Upper lobe of left lung (tissue), 6 donors: Measurements from ENCODE around the gene CTCF. TPM values are rescaled to one million over a fixed set of nuclear protein-coding genes. Genes with fewer than 3 reads are reported as not detected.

ENCODE experiments used
- ATAC-seq, 2 donors: fragments of 200-7000 bp; cut with Tn5 transposase; one replicate each; pipeline ENCODE4 v1.9.1; 2022; ENCODE audit warnings: mild to moderate bottlenecking in 2 of 2, moderate library complexity in 2 of 2; ENCODE audit not compliant: low FRiP score in 2 of 2
- DNase-seq, 2 donors: peaks; one replicate each; pipeline ENCODE4 v3.0.0-alpha.2; 2019 to 2020
- H3K27ac ChIP-seq, 4 donors: fragments of 200-600 bp; sonication (generic); one replicate each; pipeline ENCODE4 v1.5.1; 2016 to 2019
- H3K27me3 ChIP-seq, 4 donors: fragments of 200-600 bp; sonication (generic); one replicate each; pipeline ENCODE4 v1.5.1; 2017 to 2019
- H3K36me3 ChIP-seq, 4 donors: fragments of 200-600 bp; sonication (generic); one replicate each; pipeline ENCODE4 v1.5.1; 2016 to 2019
- H3K4me1 ChIP-seq, 4 donors: fragments of 200-600 bp; sonication (generic); one replicate each; pipeline ENCODE4 v1.5.1; 2018 to 2019
- H3K4me3 ChIP-seq, 4 donors: fragments of 200-600 bp; sonication (generic); one replicate each; pipeline ENCODE4 v1.5.1; 2017 to 2019; ENCODE audit warnings: mild to moderate bottlenecking in 2 of 4, moderate library complexity in 1 of 4
- H3K9me3 ChIP-seq, 4 donors: fragments of 200-600 bp; sonication (generic); one replicate each; pipeline ENCODE4 v1.5.1; 2018 to 2019
- EP300 ChIP-seq, 4 donors: sonication (generic); formaldehyde crosslinking; IDR thresholded peaks; one replicate each; pipeline ENCODE4 v1.5.1; 2017; ENCODE audit warnings: antibody characterized with exemption in 4 of 4, control low read depth in 2 of 4
- POLR2A ChIP-seq, 4 donors: fragments of 450-650 bp; IDR thresholded peaks; one replicate each; pipeline ENCODE4 v1.5.1; 2016 to 2017; ENCODE audit warnings: antibody characterized with exemption in 4 of 4, mild to moderate bottlenecking in 2 of 4
- POLR2AphosphoS5 ChIP-seq, 2 donors: sonication (generic); formaldehyde crosslinking; IDR thresholded peaks; one replicate each; pipeline ENCODE4 v1.5.1; 2017; ENCODE audit warnings: antibody characterized with exemption in 2 of 2
- WGBS, 2 donors: methylation state at CpG; one replicate each; pipeline ENCODE4 v1.1.5; 2017 to 2018; 5-methylcytosine and 5-hydroxymethylcytosine counted together
- total RNA-seq, 6 donors: library from RNA; depleted of rRNA in 4 of 6; stranded (reverse); fragments of >200 nt in 4 of 6; gene quantifications; one replicate each; pipeline versions ENCODE4 v1.1.0 to v1.2.1, GENCODE V29; 2016 to 2021
- TF ChIP-seq, protein P1 (sequence below), 6 experiments: fragments of 450-650 bp in 4 of 6; fragments of 200-600 bp in 2 of 6; sonication (generic) in 2 of 6; IDR thresholded peaks; one replicate each; pipeline ENCODE4 v1.5.1; 2016 to 2019; ENCODE audit warnings: antibody characterized with exemption in 6 of 6
- donor health status: DM: no; HTN: no; CAD: no; lungs with moderate emphysema.
- donor health status: DM: no; HTN: yes; CAD: no; lungs with severe emphysema.

The CTCF gene
- total RNA-seq, 6 donors from 2014 or later = 29.7 to 42.6 (median 34.2) TPM

DNA sequence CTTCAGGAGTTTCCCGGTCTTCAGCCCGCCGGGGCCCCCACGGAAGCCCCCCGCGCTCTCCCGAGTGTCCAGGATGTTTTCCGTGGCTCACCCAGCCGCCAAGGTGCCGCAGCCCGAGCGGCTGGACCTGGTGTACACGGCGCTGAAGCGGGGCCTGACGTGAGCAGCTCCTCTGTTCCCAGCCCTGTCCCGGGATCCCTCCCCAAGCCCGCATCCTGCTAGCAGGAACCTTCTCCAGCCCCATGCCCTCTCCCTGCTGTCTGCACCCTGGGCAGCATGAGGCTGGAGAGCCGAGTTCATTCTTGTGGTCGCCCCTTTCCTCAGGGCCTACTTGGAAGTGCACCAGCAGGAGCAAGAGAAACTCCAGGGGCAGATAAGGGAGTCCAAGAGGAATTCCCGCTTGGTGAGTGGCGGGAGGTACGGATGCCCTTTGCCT lies 23.6 kb upstream of the CTCF start:
- peak overlapping the region; percentile 62 to 81 (median 73) for H3K4me3 ChIP-seq
- H3K36me3 ChIP-seq = peaks cover 15 to 55% (median 38%) of the 10 kb centered on the region in 4 donors
- DNase-seq (no peak), ATAC-seq (no peak)
- TF ChIP-seq POLR2A (IDR thresholded peaks at IDR 0.05) = no peak
- no peak for TF ChIP-seq POLR2AphosphoS5 (IDR thresholded peaks at IDR 0.05)
- 29 to 48% methylated on average over 10 to 21 of the region's 23 CpGs for WGBS, 2 donors
- no peaks in the 10 kb centered on the region for H3K27me3 ChIP-seq
- no peaks in the 10 kb centered on the region for H3K9me3 ChIP-seq
- H3K27ac ChIP-seq = peak overlapping the region; percentile 92 to 97 (median 96)
- peaks cover 42 to 79% (median 69%) of the 10 kb centered on the region in 4 donors for H3K4me1 ChIP-seq

DNA sequence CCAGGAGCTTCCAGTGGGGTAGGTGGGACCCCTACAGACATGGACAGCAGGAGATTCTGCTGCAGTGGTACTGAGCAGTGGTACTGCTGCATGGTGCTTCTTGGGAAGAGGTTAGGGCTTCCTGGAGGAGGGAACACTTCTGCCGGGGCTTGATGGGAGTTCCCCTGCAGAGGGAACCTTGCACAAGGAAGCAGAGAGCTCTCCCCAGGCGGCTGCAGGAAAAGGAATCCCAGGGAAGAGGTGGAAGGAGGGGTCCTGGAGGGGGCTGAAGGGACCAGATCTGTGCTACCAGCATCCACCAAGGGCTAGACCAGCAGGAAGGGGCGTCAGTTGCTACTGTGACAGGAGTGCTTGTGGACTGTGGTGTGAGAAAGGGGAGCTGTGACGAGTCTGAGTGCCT lies 23.1 kb upstream of the CTCF start:
- TF ChIP-seq POLR2AphosphoS5 (IDR thresholded peaks at IDR 0.05) = no peak
- TF ChIP-seq POLR2A (IDR thresholded peaks at IDR 0.05) = no peak
- no peak for TF ChIP-seq EP300 (IDR thresholded peaks at IDR 0.05)
- TF ChIP-seq, protein P1, sequence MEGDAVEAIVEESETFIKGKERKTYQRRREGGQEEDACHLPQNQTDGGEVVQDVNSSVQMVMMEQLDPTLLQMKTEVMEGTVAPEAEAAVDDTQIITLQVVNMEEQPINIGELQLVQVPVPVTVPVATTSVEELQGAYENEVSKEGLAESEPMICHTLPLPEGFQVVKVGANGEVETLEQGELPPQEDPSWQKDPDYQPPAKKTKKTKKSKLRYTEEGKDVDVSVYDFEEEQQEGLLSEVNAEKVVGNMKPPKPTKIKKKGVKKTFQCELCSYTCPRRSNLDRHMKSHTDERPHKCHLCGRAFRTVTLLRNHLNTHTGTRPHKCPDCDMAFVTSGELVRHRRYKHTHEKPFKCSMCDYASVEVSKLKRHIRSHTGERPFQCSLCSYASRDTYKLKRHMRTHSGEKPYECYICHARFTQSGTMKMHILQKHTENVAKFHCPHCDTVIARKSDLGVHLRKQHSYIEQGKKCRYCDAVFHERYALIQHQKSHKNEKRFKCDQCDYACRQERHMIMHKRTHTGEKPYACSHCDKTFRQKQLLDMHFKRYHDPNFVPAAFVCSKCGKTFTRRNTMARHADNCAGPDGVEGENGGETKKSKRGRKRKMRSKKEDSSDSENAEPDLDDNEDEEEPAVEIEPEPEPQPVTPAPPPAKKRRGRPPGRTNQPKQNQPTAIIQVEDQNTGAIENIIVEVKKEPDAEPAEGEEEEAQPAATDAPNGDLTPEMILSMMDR (IDR thresholded peaks at IDR 0.05) = no peak
- H3K9me3 ChIP-seq = no peaks in the 10 kb centered on the region
- peak overlapping the region; percentile 7 to 81 (median 64) for H3K4me3 ChIP-seq
- no peaks in the 10 kb centered on the region for H3K27me3 ChIP-seq
- WGBS, 2 donors = 35 to 79% methylated on average over 2 to 4 of the region's 4 CpGs
- peaks cover 16 to 61% (median 44%) of the 10 kb centered on the region in 4 donors for H3K36me3 ChIP-seq
- H3K27ac ChIP-seq = peak overlapping the region in 3 of 4 donors; percentile 92 to 97 (median 96)
- ATAC-seq (no peak), DNase-seq (no peak)
- H3K4me1 ChIP-seq = peaks cover 42 to 85% (median 74%) of the 10 kb centered on the region in 4 donors

DNA sequence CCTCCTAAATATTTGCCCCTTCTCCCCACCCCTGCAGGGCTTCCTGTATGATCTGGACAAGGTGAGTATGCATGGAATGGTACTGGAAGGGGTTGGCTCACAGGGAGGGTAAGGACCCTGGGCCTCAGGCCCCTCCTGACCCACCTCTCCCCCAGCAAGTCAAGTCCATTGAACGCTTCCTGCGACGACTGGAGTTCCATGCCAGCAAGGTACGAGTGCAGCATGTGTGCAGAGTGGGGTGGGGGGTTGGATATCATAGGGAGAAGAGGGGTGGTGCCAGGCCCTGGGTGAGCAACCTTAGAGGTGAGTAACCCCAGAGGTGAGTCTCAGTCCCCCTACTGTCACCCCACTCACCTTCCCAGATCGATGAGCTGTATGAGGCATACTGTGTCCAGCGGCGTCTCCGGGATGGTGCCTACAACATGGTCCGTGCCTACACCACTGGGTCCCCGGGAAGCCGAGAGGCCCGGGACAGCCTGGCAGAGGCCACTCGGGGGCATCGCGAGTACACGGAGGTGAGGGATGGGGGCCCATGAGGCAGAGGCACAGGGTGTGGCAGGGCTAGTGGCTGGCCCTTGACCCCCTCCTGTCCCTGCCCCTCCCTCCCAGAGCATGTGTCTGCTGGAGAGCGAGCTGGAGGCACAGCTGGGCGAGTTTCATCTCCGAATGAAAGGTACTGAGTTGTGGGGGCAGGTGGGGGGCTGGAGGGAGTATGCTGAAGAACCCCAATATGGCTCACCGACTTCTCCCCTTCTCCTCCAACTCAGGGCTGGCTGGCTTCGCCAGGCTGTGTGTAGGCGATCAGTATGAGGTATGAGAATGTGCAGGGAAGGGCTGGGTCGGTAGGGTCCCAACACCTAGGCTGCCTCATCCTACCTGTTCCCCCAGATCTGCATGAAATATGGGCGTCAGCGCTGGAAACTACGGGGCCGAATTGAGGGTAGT lies 22.4 kb upstream of the CTCF start:
- Histone ChIP-seq H3K27ac (peak overlapping the region in 3 of 4 donors; percentile 92 to 97 (median 96)), H3K9me3 (no peaks in the 10 kb centered on the region), H3K36me3 (peaks cover 19 to 68% (median 51%) of the 10 kb centered on the region in 4 donors), H3K4me3 (peak overlapping the region in 1 of 4 donors; percentile 81), H3K27me3 (no peaks in the 10 kb centered on the region), H3K4me1 (peaks cover 47 to 91% (median 81%) of the 10 kb centered on the region in 4 donors)
- DNase-seq (no peak), ATAC-seq (no peak)
- WGBS, 2 donors = 81 to 89% methylated on average over 19 to 27 of the region's 27 CpGs
- TF ChIP-seq, protein P1 (IDR thresholded peaks at IDR 0.05) = no peak
- TF ChIP-seq POLR2A (IDR thresholded peaks at IDR 0.05) = no peak
- no peak for TF ChIP-seq POLR2AphosphoS5 (IDR thresholded peaks at IDR 0.05)
- TF ChIP-seq EP300 (IDR thresholded peaks at IDR 0.05) = no peak

DNA sequence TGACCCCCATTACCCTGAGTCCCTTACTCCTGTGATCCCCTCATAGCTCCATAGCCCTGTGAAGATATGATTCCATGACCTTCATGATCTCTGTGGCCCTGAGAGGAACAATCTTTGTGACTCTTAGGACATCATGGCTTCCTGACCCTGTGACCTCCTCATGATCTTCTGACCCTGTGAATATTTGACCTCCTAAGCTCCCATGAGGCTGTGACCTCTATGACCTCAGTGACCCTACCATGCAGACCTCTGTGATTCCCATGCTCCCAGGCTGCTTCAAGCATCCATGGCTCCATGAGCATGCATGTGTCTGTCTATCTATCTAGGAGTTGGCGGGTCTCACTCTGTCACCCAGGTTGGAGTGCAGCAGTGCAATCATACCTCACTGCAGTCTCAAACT lies 21.6 kb upstream of the CTCF start:
- DNase-seq (no peak), ATAC-seq (no peak)
- Histone ChIP-seq H3K4me3 (no peak overlapping the region), H3K36me3 (peaks cover 27 to 75% (median 58%) of the 10 kb centered on the region in 4 donors), H3K27me3 (no peaks in the 10 kb centered on the region), H3K9me3 (no peaks in the 10 kb centered on the region), H3K27ac (peak overlapping the region in 2 of 4 donors; percentile 52 to 96), H3K4me1 (peaks cover 48 to 94% (median 84%) of the 10 kb centered on the region in 4 donors)
- WGBS, 2 donors = 100% methylated on average over 1 of the region's 1 CpG
- TF ChIP-seq POLR2A (IDR thresholded peaks at IDR 0.05) (no peak), EP300 (IDR thresholded peaks at IDR 0.05) (no peak), POLR2AphosphoS5 (IDR thresholded peaks at IDR 0.05) (no peak)
- TF ChIP-seq, protein P1 (IDR thresholded peaks at IDR 0.05) = no peak
